Stimulated activated CD4-positive, alpha-beta T cell treated with anti-CD3 and anti-CD28 coated beads, Interleukin-15, amount 100 ng/mL, for 24 hours (primary cell): Measurements from ENCODE around the gene KCNJ14.
A peak's percentile ranks its signal among the peaks of the same experiment; 100 is the strongest.
"Not testable (repeated sequence)": the region's sequence is repeated elsewhere in the genome, so short reads cannot be mapped to it uniquely, and the experiment has no call there.

Experiments used
- DNase-seq: peaks from one replicate; pipeline ENCODE4 v3.0.0-alpha.2; 2020

Gene KCNJ14

DNA sequence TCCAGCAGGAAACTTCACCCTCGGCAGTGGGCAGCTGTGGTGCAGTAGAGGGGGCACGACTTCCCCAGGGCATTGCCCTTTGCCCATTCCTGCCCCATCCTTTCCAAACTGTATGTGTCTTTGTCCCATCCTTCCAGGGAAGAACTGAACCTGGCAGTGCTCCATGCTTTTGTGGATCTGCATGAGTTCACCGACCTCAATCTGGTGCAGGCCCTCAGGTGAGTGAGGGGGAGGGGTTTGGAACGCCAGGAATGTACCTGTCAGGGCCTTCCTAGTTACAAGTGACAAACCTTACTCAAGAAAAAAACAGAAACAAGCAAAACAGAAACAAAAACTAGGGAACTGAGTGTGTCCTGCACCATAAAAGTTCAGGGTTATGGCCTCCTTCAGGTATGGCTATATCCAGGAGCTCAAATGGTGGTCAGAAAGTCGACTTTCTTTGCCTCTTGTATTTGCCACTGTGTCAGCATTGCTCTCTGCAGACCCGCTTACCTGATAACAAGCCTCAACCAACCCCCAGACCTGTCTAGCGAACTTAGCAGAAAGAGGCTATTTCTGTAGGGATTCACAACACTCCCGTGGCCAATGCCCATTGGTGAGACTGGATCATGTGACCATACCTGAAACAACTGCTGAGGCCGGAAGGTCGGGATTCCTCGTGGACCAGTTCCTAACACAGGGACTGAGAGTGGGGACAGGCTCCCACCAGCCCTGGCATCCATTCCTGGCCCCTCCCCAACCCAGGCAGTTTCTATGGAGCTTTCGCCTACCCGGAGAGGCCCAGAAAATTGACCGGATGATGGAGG is 18.0 kb downstream of the KCNJ14 start:
- DNase-seq = no peak

DNA sequence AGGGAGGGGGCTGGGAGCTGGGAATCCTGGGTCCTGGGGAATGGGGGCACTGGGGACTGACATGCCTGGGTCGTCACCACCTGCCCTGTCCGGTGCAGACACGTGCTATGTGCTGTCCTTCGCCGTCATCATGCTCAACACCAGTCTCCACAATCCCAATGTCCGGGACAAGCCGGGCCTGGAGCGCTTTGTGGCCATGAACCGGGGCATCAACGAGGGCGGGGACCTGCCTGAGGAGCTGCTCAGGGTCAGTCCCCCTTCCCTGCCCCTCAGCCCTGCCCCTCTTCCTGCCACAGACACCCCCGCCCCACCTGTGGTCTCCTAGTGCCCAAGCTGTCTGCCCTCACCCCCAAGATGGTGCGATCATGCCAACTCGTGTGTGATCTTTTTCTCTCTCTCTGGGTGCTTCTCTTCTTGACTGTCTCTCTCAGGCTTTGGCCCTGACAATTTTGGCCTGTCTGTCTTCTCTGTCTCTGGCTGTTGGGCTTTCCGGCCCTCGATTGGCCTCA is 18.8 kb downstream of the KCNJ14 start:
- DNase-seq = no peak

DNA sequence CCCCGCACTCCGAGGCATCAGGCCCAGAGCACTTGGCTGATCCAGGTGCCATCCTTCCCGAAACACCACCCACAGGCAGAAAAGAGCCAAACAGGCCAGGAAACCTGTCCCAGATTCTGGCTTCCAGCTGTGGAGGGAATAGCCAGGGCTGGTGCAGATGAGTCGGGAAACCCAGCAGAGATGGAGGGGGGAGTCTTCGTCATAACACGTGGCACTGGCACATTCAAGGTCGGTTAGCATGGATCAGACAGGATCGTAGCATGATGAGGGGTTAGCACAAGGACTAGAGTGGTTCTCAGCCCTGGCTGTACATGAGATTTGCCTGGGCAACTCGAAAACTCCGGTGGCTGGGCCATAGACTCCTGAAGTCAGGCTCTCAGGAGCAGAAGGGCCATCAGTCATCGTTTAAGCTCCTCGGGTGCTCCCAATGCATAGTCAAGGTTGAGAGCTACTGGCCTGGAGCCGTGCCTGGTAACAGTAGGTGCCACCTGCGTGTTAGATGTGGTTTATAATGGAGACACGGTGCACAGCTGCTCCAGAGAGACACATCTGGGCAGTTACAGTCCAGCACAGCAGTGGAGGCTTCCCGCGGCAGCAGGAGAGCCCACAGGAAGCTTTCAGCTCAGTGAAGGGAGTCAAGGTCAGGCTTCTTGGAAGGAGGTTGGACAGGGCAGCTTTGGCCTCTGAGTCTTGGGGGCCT is 20.1 kb downstream of the KCNJ14 start:
- no peak for DNase-seq

DNA sequence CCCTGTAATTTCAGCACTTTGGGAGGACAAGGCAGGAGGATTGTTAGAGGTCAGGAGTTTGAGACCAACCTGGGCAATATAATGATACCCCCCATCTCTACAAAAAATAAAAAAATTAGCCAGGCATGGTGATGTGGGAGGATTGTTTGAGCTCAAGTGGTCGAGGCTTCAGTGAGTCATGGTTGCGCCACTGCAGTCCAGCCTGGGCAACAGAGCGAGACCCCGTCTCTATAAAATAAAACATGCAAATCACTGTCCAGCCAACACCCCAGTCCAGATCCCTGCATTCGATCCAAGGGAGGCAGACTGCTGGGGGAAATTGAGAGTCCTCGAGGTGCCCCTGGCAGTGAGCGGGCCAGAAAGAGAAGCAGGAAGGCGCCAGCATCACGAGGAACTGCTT is 20.8 kb downstream of the KCNJ14 start:
- DNase-seq = no peak

DNA sequence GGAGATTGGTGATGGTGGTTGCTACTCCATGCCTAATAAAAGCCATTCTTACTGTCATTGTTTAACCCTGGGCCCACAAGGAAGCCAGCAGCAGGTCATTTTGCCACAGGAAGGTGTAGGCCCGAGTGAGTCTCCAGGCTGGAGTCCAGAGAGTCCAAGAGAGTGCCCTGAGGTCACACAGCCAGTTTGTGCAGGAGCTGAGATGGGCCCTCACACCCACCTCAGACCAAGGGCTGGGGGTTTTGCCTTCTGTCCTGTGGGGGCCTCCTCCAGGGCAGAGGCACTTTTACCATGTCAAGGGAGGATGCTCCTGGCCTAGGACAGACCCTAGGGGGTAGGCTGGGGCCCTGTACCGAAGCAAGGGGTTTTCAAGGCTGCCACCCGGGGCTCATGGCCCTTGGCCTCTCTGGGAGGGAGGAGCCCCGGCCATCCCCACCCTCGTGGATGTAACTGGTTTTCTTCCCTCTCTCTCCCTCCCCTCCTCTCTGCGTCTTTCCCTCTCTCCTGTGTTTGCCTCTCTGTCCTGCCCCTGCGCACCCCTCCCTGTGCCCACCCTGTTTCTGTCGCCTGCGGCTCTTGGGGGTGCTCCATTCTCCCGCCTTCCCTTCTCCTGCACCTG is 21.8 kb downstream of the KCNJ14 start:
- no peak for DNase-seq

DNA sequence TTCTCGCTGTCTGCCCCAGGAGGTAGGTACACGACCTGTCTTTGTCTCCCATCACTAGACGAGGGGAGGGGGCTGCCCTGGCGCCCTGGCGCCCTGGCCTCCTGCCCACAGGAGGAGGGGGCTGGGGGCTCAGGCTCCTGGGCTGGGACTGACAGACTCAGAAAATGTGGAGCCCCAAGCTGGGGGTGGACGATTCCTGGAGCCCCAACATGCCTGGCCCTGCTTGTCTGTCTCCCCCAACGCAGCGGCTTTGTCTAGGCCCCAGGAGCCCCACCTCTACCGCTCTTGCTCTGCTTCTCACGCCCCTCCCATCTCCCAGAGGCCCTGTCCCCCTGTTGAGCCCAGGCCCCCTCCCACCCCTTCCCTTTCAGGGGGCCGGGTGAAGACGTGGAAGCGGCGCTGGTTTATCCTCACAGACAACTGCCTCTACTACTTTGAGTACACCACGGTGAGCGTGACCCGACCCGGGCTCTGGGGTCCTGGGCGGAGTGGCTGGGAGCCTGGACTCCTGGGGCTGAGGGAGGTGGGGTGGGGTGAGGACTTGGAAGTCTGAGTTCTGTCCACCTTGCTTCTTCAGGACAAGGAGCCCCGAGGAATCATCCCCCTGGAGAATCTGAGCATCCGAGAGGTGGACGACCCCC is 22.4 kb downstream of the KCNJ14 start:
- DNase-seq = no peak

DNA sequence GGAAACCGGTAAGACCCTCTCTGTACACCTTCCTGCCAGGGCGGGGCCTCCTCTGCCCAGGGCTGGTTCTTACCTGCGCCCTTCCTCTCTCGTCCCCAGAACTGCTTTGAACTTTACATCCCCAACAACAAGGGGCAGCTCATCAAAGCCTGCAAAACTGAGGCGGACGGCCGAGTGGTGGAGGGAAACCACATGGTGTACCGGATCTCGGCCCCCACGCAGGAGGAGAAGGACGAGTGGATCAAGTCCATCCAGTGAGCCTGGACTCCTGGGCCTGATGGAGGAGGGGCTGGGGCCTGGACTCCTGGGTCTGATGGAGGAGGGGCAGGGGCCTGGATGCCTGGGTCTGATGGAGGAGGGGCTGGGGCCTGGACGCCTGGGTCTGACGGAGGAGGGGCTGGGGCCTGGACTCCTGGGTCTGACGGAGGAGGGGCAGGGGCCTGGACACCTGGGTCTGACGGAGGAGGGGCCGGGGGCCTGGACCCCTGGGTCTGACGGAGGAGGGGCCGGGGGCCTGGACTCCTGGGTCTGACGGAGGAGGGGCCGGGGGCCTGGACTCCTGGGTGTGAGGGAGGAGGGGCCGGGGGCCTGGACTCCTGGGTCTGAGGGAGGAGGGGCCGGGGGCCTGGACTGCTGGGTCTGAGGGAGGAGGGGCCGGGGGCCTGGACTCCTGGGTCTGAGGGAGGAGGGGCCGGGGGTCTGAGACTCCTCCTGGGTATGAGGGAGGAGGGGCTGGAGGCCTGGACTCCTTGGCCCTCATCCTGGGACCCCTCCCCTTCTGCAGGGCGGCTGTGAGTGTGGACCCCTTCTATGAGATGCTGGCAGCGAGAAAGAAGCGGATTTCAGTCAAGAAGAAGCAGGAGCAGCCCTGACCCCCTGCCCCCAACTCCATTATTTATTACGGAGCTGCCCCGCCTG is 23.2 kb downstream of the KCNJ14 start:
- DNase-seq = no peak

DNA sequence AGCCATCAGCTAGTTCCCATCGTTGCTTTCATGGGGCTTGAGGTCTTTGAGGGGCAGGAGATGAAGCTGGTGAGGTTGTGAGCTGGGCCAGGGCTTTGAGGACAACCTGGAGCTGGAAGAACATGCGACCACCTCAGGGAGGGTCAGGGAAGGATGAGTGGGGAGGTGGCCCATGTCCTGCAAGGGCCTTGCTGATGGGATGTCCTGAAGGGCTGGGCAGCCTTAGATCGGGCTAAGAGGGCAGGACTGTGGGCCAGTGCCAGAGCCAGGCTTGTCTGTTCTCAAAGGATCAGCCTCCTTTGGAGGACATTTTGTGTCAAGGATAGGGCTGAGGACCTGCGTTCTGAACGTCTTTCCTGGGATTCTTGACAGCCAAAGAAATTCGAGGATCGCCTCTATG is 24.3 kb downstream of the KCNJ14 start:
- DNase-seq = no peak

DNA sequence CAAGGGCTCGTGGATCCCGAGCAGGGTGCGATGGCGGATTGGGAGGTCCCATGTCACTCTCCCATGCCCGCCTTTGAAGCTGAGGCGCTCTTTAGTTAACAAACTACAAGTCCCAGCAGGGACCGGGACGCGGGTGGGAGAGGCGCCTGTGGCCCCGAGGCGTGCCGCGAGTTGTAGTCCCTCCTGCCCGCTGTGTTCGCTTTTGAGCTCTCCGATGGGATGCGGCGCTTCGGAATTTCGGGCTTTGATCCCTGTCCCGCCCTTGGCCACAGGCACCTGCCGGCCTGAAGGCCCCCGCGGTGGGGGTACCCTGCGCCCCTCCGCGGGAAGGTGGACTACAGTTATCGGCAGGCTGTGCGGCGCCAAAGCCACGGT is 24.8 kb downstream of the KCNJ14 start:
- peak; percentile 41 for DNase-seq

DNA sequence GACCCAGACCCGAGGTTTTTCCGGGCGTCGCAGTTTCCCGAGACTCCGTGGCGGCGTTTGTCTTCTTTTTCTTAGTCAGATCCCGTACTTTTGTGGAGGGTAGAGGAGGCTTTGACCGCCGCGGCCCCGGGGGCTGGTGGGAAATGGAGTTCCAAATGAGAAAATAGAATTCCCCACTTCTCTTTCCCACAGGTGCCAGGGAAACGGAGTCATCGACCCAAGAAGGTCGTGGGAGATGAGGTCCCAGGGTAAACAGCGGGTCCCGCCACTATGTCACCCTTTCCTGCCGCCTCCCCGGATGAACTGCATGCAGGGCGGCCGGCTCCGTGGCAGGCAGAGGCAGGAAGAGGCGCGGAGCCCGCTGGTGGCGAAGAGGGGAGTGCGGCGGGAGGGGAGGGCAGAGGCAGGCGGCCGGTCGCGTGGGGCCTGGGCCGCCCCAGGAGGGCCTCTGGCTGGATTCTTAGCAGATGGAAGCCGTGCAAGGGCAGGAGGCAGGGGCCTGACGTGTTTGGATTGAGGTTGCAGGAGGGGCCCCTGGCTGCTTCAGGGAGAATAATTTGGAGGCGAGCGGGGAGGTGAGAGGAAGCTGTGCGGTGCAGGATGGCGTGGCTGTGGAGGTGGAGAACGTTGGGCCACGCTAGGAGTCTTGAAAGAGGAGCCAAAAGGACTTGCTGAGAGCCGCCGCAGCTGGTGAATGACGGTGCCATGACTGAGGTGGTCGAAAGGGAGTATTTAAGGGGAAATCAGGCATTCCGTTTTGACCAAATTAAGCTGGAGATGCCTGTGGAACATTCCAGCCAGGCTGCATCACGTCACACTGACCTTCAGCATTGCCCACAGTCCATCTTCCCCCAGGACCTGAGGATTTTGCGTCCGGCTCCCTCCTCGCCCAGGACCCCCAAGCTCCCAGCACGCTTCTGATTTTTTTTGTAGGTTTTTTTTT is 25.5 kb downstream of the KCNJ14 start:
- DNase-seq = peak; percentile 71

DNA sequence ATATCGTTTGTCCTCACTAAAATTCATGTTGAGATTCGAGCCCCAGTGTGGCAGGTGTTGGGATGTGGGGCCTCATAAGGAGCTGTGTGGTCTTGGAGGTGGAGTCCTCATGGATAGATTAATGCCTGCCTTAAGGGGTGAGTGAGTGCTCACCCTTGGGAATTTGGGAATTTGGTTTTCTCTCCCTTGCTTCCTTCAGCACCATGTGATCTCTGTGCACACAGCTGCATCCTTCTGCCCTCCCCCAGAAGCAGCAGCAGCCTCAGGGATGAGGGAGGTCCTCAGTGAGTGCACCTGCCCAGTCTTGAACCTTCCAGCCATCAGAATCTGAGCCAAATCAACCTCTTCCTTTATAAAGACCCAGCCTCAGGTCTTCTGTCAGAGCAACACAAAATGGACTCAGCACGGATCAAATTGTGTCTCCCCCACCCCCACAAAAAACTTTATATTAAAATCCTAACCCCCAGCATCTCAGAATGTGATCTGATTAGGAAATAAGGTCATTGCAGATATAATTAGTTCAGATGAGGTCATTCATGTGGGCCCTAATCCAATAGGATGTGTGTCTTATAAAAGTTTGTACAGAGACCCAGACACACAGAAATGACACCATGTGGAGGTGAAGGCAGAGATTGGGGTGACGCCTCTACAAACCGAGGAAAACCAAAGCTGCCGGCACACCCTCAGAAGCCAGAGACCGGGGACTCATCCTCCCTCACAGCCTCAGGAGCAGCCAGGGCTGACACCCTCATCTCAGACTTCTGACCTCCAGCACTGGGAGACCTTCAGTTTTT is 26.7 kb downstream of the KCNJ14 start:
- DNase-seq = no peak

DNA sequence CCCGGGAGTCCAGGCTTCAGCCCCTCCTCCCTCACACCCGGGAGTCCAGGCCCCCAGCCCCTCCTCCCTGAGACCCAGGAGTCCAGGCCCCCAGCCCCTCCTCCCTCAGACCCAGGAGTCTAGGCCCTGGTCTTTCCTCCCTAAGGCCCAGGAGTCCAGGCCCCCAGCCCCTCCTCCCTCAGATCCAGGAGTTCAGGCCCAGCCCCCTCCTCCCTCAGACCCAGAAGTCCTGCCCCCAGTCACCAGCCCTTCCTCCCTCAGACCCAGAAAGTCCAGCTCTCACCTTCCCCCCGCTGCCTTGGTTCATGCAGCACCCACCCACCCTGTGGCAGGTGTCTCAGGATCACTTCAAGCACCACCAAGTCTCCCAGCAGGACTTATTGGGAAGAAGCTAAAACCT is 27.9 kb downstream of the KCNJ14 start:
- DNase-seq = no peak

DNA sequence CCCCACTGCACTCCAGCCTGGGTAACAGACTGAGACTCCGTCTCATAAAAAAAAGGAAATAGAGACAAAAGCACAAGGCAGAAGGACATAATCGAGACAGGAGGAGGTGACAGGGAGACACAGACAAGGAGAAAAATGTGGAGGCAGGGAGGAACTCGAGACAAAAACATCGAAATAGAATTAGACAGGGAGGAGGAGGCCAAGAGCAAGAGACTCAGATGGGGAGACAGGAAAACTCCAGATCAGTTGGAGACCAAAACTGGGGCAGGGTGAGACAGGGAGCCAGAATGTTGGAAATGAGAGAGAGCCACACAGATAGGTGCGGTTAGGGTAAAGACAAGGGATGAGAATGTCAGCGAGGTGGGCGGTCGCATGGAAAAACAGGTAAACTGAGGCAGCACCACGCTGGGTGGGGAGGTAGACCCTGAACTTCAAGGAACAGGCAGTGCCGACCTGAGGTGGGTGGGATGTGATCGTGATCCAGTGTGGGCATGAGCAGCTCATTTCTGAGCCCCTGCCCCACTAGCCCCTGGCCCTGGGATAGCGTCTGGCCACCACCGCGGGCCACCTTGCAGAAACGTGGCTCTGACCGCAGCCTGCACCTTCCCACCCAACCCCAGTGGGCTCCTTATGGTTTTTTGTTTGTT is 29.0 kb downstream of the KCNJ14 start:
- no peak for DNase-seq

DNA sequence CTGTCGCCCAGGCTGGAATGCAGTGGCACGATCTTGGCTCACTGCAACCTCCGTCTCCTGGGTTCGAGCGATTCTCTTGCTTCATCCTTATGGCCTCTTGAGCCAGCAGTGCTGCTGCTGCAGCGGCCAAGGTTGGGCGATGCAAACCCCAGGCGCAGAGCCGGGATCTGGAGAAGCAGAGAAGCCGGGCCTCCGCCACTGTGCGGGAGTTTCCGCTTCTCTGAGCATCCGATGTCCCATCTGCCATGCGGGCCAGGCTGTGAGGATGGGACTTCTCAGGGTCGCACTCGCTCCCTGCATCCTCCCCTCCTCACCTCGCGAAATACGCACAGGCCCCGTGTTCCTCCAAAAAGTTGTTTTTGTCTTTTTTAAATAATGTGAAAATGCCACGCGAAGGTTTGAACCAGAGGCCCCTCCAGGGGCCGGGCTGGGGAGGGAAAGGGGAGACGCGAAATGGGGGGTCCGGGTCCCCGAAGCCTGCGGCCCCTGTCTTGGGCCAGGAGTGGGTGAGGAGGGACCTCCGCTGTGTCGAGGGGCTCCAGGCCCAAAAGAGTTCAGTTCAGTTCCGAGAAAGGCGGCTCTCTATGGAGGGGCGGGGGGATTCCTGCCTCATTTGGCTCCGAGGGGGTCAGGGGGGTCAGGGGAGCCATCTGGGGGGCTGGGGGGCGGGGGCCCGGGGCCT is 29.7 kb downstream of the KCNJ14 start:
- no peak for DNase-seq

DNA sequence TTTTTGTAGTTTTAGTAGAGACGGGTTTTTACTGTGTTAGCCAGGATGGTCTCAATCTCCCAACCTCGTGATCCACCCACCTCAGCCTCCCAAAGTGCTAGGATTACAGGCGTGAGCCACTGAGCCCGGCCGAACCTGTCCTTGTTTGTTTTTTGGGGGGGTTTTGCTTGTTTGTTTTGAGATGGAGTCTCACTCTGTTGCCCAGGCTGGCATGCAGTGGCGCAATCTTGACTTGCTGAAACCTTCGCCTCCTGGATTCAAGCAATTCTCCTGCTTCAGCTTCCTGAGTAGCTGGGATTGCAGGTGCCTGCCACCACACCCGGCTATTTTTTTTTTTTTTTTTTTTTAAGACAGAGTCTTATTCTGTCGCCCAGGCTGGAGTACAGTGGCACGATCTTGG is 31.3 kb downstream of the KCNJ14 start:
- DNase-seq = not testable (repeated sequence)

DNA sequence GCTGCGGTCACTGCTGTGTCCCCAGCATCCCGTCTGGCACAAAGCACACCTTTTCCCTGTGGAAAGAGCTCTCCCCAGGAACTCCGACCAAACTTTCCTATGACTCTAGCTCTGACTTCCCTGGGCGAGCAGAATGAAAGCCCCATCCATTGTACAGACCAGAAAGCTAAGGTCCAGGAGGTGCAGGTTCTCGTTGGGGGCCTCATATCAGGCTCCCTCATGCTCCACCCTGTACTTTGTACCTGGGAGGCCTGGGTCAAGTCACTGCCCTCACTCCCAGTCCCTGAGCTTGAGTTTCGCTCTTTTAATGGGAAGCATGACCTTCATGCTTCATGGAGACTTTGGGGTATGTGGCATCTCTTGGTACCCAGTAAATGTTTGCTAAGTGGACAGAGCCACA is 32.2 kb downstream of the KCNJ14 start:
- no peak for DNase-seq

DNA sequence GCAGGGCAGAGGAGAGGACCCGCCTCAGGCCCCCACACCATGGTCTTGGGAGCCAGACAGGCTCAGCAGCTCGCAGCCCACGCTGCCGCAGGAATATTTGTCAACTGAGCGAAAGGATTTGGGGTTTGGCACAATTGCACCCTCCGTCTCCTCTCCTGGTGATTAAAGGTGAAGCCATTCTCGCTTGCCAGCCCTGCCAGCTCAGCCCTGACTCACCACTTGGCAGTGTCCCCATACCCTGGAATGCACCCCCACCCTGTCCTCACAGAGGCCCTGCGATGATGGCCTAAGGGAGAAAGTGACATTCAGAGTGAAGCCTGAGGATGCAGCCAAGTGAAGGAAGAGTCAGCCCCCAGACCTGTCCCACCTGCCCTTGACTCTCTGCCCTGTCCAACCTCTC is 32.6 kb downstream of the KCNJ14 start:
- DNase-seq = no peak

DNA sequence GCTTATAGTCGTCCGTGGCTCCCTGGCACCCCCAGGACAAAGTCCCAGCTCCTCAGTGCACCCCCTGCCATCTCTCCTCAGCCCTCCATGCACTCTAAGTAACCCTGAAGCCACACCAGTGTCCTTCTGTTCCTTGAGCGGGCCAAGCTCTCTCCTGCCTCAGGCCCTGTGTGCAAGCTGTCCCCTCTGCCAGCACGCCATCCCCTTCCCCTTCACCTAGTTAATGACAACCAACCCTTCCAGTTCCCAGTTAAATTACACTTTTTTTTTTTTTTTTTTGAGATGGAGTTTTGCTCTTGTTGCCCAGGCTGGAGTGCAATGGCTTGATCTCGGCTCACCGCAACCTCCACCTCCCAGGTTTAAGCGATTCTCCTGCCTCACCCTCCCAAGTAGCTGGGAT is 33.1 kb downstream of the KCNJ14 start:
- DNase-seq = not testable (repeated sequence)

DNA sequence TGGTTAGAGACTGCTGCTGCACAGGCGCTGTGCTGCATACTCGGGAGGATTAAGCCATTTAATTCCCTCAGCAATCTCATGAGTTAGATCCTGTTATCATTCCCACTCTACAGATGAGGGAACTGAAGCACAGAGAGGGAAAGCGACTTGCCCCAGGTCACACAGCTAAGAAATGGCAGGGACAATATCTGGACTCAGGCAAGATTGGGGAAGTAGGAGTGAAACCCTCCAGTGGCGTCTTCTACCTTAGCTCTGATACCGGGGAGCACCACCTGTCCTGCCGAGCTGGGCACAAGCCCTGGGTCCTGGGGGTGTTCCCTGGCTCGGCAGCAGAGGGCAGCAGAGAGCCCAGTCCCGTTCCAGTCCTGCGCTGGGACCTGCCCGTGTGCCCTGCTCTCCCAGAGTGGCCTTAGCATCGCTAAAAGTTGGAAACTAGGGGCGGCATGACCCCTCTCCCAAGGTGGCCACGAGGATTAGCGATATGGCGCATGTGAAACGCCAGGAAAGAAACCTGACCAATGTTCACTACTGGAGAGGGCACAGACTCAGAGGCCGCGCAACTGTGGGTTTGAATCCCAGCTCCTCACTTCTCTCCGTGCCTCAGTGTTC is 34.3 kb downstream of the KCNJ14 start:
- peak; percentile 89 for DNase-seq
